Breast epithelium (tissue), 3 donors: ENCODE data around the gene CACNA1B.

Experiments used
- CTCF ChIP-seq, 3 donors: fragments of 450-650 bp; IDR thresholded peaks; one replicate each; pipeline ENCODE4 v1.5.1; 2016 to 2017; ENCODE audit warnings: antibody characterized with exemption in 3 of 3, mild to moderate bottlenecking in 3 of 3, moderate library complexity in 3 of 3
- POLR2A ChIP-seq: fragments of 450-650 bp; IDR thresholded peaks from one replicate; pipeline ENCODE4 v1.6.1; 2016; ENCODE audit warnings: antibody characterized with exemption, mild to moderate bottlenecking, moderate library complexity
- POLR2AphosphoS5 ChIP-seq, 3 donors: sonication (generic); formaldehyde crosslinking; IDR thresholded peaks; one replicate each; pipeline ENCODE4 v1.6.1; 2017; ENCODE audit warnings: antibody characterized with exemption in 3 of 3

- TF ChIP-seq CTCF (IDR thresholded peaks at IDR 0.05) = no peak
- TF ChIP-seq POLR2A = no peak
- no peak for TF ChIP-seq POLR2AphosphoS5 (IDR thresholded peaks at IDR 0.05)
Measured at GRCh38 chr9:138114501-138115245, 237.1 kb downstream of the CACNA1B start.
